HepG2 (cell line): Measurements from ENCODE around the gene TBC1D20. TPM values are rescaled to one million over a fixed set of nuclear protein-coding genes. Genes with fewer than 3 reads are reported as not detected.

Experiments
- ARNT2 ChIP-seq: sonication (generic); formaldehyde crosslinking; IDR thresholded peaks from 2 replicates; pipeline ENCODE4 v1.8.0; 2022; ENCODE audit warnings: mild to moderate bottlenecking, low read depth, missing genetic modification reagents, moderate library complexity
- CAMTA2 ChIP-seq: sonication (generic); formaldehyde crosslinking; IDR thresholded peaks from 2 replicates; pipeline ENCODE4 v1.4.0; 2020; ENCODE audit warnings: mild to moderate bottlenecking, missing genetic modification reagents, borderline replicate concordance
- CBFB ChIP-seq: sonication (generic); formaldehyde crosslinking; IDR thresholded peaks from 2 replicates; pipeline ENCODE4 v1.4.0; 2020; ENCODE audit warnings: missing genetic modification reagents
- ELF3 ChIP-seq: IDR thresholded peaks from 2 replicates; pipeline ENCODE4 v1.6.1; 2016; ENCODE audit warnings: missing genetic modification reagents, missing compliant biosample characterization
- GATAD1 ChIP-seq: IDR thresholded peaks from 2 replicates; pipeline ENCODE4 v1.6.1; 2016; ENCODE audit warnings: missing genetic modification reagents, missing compliant biosample characterization
- HOXA7 ChIP-seq: sonication (generic); formaldehyde crosslinking; IDR thresholded peaks from 2 replicates; pipeline ENCODE4 v1.8.1; 2022; ENCODE audit warnings: mild to moderate bottlenecking, missing genetic modification reagents, moderate library complexity
- JARID2 ChIP-seq: sonication (generic); formaldehyde crosslinking; IDR thresholded peaks from 2 replicates; pipeline ENCODE4 v1.8.1; 2023; ENCODE audit warnings: missing genetic modification reagents, inconsistent platforms; ENCODE audit not compliant: insufficient replicate concordance
- KDM6A ChIP-seq: IDR thresholded peaks from 2 replicates; pipeline ENCODE4 v1.6.1; 2016; ENCODE audit warnings: low read depth
- MIXL1 ChIP-seq: IDR thresholded peaks from 2 replicates; pipeline ENCODE4 v1.6.1; 2016
- MNT ChIP-seq: fragments of 450-650 bp; IDR thresholded peaks from 2 replicates; pipeline ENCODE4 v1.6.1; 2016
- MYNN ChIP-seq: sonication (generic); formaldehyde crosslinking; IDR thresholded peaks from 2 replicates; pipeline ENCODE4 v1.4.0; 2020; ENCODE audit warnings: mild to moderate bottlenecking, low read depth, missing genetic modification reagents
- NFYB ChIP-seq: sonication (generic); formaldehyde crosslinking; IDR thresholded peaks from 2 replicates; pipeline ENCODE4 v1.4.0; 2020; ENCODE audit warnings: missing genetic modification reagents
- PAF1 ChIP-seq: IDR thresholded peaks from 2 replicates; pipeline ENCODE4 v1.6.1; 2016; ENCODE audit warnings: missing genetic modification reagents, missing compliant biosample characterization
- POGZ ChIP-seq: sonication (generic); formaldehyde crosslinking; IDR thresholded peaks from 2 replicates; pipeline ENCODE4 v1.4.0; 2020; ENCODE audit warnings: mild to moderate bottlenecking, missing genetic modification reagents
- SP4 ChIP-seq: sonication (generic); formaldehyde crosslinking; IDR thresholded peaks from 2 replicates; pipeline ENCODE4 v1.8.1; 2023; ENCODE audit warnings: mild to moderate bottlenecking, missing genetic modification reagents
- SYNCRIP ChIP-seq: fragments of 200-400 bp; formaldehyde crosslinking; IDR thresholded peaks from 2 replicates; pipeline ENCODE4 v1.6.1; 2018; ENCODE audit warnings: mild to moderate bottlenecking, low read depth, low read length; ENCODE audit not compliant: insufficient read depth
- TMF1 ChIP-seq: sonication (generic); formaldehyde crosslinking; IDR thresholded peaks from 2 replicates; pipeline ENCODE4 v1.8.1; 2022; ENCODE audit warnings: low read depth, missing genetic modification reagents
- TSC22D2 ChIP-seq: sonication (generic); formaldehyde crosslinking; IDR thresholded peaks from 2 replicates; pipeline ENCODE4 v1.5.1; 2020; ENCODE audit warnings: missing genetic modification reagents, mild to moderate bottlenecking, borderline replicate concordance
- ZBTB20 ChIP-seq: sonication (generic); formaldehyde crosslinking; IDR thresholded peaks from 2 replicates; pipeline ENCODE4 v1.8.1; 2023; ENCODE audit warnings: missing genetic modification reagents, low read depth, mild to moderate bottlenecking, borderline replicate concordance
- ZFP36L1 ChIP-seq: sonication (generic); formaldehyde crosslinking; IDR thresholded peaks from 2 replicates; pipeline ENCODE4 v1.8.0; 2022; ENCODE audit warnings: mild to moderate bottlenecking, missing genetic modification reagents, moderate library complexity
- ZKSCAN5 ChIP-seq: sonication (generic); formaldehyde crosslinking; IDR thresholded peaks from 2 replicates; pipeline ENCODE4 v1.5.1; 2020; ENCODE audit warnings: mild to moderate bottlenecking, missing genetic modification reagents
- ZNF333 ChIP-seq: sonication (generic); formaldehyde crosslinking; IDR thresholded peaks from 2 replicates; pipeline ENCODE4 v1.4.0; 2020; ENCODE audit warnings: mild to moderate bottlenecking, missing genetic modification reagents, borderline replicate concordance
- ZNF501 ChIP-seq: sonication (generic); formaldehyde crosslinking; IDR thresholded peaks from 2 replicates; pipeline ENCODE4 v1.5.1; 2020; ENCODE audit warnings: mild to moderate bottlenecking, moderate library complexity, missing genetic modification reagents
- ZNF564 ChIP-seq: sonication (generic); formaldehyde crosslinking; IDR thresholded peaks from 2 replicates; pipeline ENCODE4 v1.8.1; 2023; ENCODE audit warnings: mild to moderate bottlenecking, missing genetic modification reagents
- ZNF589 ChIP-seq: sonication (generic); formaldehyde crosslinking; conservative IDR thresholded peaks from 2 replicates; pipeline ENCODE4 v1.8.0; 2022; ENCODE audit warnings: mild to moderate bottlenecking, moderate library complexity, missing genetic modification reagents
- ZNF704 ChIP-seq: sonication (generic); formaldehyde crosslinking; IDR thresholded peaks from 2 replicates; pipeline ENCODE4 v1.8.1; 2023; ENCODE audit warnings: mild to moderate bottlenecking, inconsistent platforms, moderate library complexity, missing genetic modification reagents, borderline replicate concordance
- ZNF790 ChIP-seq: sonication (generic); formaldehyde crosslinking; IDR thresholded peaks from 2 replicates; pipeline ENCODE4 v1.8.0; 2022; ENCODE audit warnings: missing genetic modification reagents, mild to moderate bottlenecking, borderline replicate concordance
- polyA plus RNA-seq, 8 experiments: library from polyadenylated mRNA; depleted of rRNA in 3 of 8; stranded (reverse) in 7 of 8; unstranded in 1 of 8; fragments of >200 nt; fragmentation: Illumina TruSeq in 4 of 8; extraction: Trizol in 4 of 8; gene quantifications; 2 replicates each; pipeline versions ENCODE4 v1.2.1 to v1.2.3, GENCODE V29; 2011 to 2016; ENCODE audit warnings: low read depth in 4 of 8, missing spikeins in 1 of 8, mixed read lengths in 1 of 8; ENCODE audit not compliant: insufficient read depth in 1 of 8
- total RNA-seq, 5 experiments: library from RNA; depleted of rRNA; stranded (reverse); fragments of >200 nt; fragmentation: Illumina TruSeq; extraction: Trizol; gene quantifications; 2 replicates each; pipeline ENCODE4 v1.2.3, GENCODE V29; 2016; ENCODE audit warnings: low read depth in 1 of 5
- TF ChIP-seq, protein P1 (sequence below): sonication (generic); formaldehyde crosslinking; IDR thresholded peaks from 2 replicates; pipeline ENCODE4 v1.5.0; 2020; ENCODE audit warnings: missing genetic modification reagents

Gene TBC1D20
- total and polyA plus RNA-seq, 2 of the 13 experiments (the other 11 are each of a cell fraction or from before 2014, with no cell fraction given) = 36.6 to 47.1 TPM

GRCh38 chr20:503048-503737 lies 40.9 kb upstream of the TBC1D20 start (continued):
- TF ChIP-seq, protein P1, sequence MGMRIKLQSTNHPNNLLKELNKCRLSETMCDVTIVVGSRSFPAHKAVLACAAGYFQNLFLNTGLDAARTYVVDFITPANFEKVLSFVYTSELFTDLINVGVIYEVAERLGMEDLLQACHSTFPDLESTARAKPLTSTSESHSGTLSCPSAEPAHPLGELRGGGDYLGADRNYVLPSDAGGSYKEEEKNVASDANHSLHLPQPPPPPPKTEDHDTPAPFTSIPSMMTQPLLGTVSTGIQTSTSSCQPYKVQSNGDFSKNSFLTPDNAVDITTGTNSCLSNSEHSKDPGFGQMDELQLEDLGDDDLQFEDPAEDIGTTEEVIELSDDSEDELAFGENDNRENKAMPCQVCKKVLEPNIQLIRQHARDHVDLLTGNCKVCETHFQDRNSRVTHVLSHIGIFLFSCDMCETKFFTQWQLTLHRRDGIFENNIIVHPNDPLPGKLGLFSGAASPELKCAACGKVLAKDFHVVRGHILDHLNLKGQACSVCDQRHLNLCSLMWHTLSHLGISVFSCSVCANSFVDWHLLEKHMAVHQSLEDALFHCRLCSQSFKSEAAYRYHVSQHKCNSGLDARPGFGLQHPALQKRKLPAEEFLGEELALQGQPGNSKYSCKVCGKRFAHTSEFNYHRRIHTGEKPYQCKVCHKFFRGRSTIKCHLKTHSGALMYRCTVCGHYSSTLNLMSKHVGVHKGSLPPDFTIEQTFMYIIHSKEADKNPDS = 0 out of 2 replicates have a peak, but pooled peaks have one; percentile 25
- TF ChIP-seq ZNF333 (CRISPR knock-in tag) (no peak), HOXA7 (CRISPR knock-in tag) (no peak), ZBTB20 (CRISPR knock-in tag) (no peak), SYNCRIP (no peak), ARNT2 (CRISPR knock-in tag) (no peak), ELF3 (CRISPR knock-in tag) (no peak), ZNF589 (CRISPR knock-in tag) (no peak), MYNN (CRISPR knock-in tag) (no peak), PAF1 (CRISPR knock-in tag) (no peak), POGZ (no peak), GATAD1 (CRISPR knock-in tag) (no peak), KDM6A (CRISPR knock-in tag) (no peak), NFYB (no peak), MIXL1 (no peak), CBFB (no peak), TMF1 (CRISPR knock-in tag) (no peak), JARID2 (no peak), SP4 (no peak), ZNF501 (CRISPR knock-in tag) (no peak), ZNF704 (CRISPR knock-in tag) (no peak), ZNF790 (no peak), ZFP36L1 (CRISPR knock-in tag) (0 out of 2 replicates have a peak, but pooled peaks have one; percentile 37), ZNF564 (CRISPR knock-in tag) (no peak), TSC22D2 (CRISPR knock-in tag) (no peak), ZKSCAN5 (no peak), MNT (no peak), CAMTA2 (no peak)
